ENCODE results near the gene SPRY2.

DNA sequence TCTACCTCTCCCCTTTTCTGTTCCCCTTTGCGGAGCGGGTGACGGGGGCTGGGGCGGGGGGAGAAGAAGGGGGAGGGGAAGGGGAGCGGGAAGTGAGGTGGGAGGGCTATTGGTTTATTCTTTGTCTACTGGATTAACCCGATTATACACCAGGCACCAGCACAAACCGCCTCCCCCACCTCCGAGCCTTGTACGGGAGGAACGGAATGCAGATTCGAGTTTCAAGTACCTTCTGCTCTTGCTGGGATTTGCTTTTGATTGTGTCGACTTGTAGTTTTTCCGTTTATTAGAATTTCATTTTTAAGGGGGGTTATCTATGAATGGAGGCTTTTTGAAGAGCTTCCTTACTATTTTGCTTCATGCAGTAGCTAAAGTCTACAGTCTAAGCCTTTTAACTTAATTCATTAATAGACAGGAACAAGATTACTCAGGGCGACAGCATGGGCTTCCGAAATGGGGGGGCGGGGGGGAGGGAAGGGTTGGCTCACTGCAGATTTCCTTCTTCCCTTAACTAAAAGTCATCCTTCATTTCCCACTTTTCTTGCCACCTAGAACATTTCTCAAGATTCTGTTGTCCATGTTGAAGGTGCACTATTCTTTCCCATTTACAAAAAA lies 937 bp upstream of the SPRY2 start:
- no peak for TF ChIP-seq EZH2phosphoT487 (IDR thresholded peaks at IDR 0.05; ENCODE audit: low read depth, severe bottlenecking, unreplicated experiment)
- TF ChIP-seq CTCF (IDR thresholded peaks at IDR 0.05; ENCODE audit: poor library complexity) = no peak
